NOMO-1 treated with DMSO at 0.1 percent for 48 hours (cell line): ENCODE results near the gene EXOC1.

Experiments used
- DNase-seq: peaks from one replicate; lab custom pipeline; 2025; ENCODE audit not compliant: unreplicated experiment; lab: John Stamatoyannopoulos, UW

The EXOC1 gene

GRCh38 chr4:55947912-55948725 is 94.7 kb downstream of the EXOC1 start:
- peak; percentile 23 for DNase-seq

- DNase-seq, result peak; percentile 89
Observed at GRCh38 chr4:55948726-55949481, 95.5 kb downstream of the EXOC1 start, which contains the start of gene CEP135. TSS of gene CEP135 (plus strand) at chr4:55948945. CDS start at chr4:55952131, 3,186 bp downstream.

- DNase-seq, result no peak
Observed at GRCh38 chr4:55949482-55949802, 96.0 kb downstream of the EXOC1 start.

DNA sequence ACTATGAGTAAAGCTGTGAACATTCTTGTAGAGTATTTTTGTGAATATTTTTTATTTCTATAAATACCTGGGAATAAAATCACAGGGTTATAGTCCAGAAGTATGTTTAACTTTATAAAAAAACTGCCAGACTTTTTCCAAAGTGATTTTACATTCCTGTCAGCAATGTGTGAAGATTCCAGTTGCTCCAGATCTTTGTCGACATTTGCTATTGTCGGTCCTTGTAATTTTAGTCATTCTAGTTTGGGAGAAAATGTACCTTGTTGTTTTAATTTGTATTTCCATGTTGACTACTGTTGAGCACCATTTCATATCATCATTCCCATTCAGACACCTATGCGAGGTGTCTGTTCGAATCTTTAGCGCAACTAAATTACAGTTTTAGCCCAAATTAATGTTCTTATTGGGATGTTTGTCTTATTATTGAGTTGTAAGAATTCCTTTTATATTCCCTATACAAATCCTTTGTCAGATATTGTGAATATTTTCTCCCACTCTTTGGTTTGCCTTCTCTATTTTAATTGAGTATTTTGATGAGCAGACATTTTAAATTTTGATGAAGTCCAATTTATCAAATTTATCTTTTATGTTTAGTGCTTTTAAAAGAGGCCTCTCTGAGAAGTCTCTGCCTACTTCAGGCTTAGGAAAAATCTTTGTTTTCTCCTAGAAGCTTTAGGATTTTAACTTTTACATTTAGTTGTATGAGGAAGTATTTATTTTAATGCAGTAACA is 97.9 kb downstream of the EXOC1 start:
- DNase-seq, result no peak
